Panc1 (cell line): ENCODE results near the gene ANXA6. TPM values are rescaled to one million over a fixed set of nuclear protein-coding genes. Genes with fewer than 3 reads are reported as not detected.

Experiments used
- ATAC-seq: fragments of 200-7000 bp; cut with Tn5 transposase; 2 replicates; pipeline ENCODE4 v1.9.1; 2020; ENCODE audit warnings: mild to moderate bottlenecking, moderate library complexity
- BruUV-seq: library from RNA; stranded (reverse); fragments of 400-500 nt; replicated peaks from 2 replicates; lab custom pipeline; 2021; lab: Mats Ljungman, UMichigan
- CTCF ChIA-PET: fragments of 300-600 bp; sonication (Branson Sonifier 250); formaldehyde crosslinking; loops from one replicate; lab custom pipeline; 2022; ENCODE audit warnings: antibody characterized with exemption; lab: Charles Lee
- POLR2A ChIA-PET: fragments of 300-600 bp; sonication (Branson Sonifier 250); formaldehyde crosslinking; loops from one replicate; lab custom pipeline; 2022; ENCODE audit warnings: antibody characterized with exemption; lab: Charles Lee
- DNase-seq: peaks from one replicate; pipeline ENCODE4 v3.0.0-alpha.2; 2010; ENCODE audit warnings: low read depth, low spot score
- H3K27ac ChIP-seq: 2 replicates; pipeline ENCODE4 v1.5.1; 2011; ENCODE audit warnings: mild to moderate bottlenecking, low read length, inconsistent platforms
- H3K27me3 ChIP-seq: fragments of 200-500 bp; sonication (Bioruptor generic); 2 replicates; pipeline ENCODE4 v1.6.0; 2014; ENCODE audit warnings: low read length, inconsistent platforms; ENCODE audit not compliant: control insufficient read depth, insufficient read depth
- H3K36me3 ChIP-seq: fragments of 200-500 bp; sonication (Bioruptor generic); 2 replicates; pipeline ENCODE4 v1.5.1; 2014; ENCODE audit warnings: inconsistent platforms, mild to moderate bottlenecking, low read length, moderate library complexity; ENCODE audit not compliant: control insufficient read depth, insufficient read depth
- H3K4me1 ChIP-seq: 2 replicates; pipeline ENCODE4 v1.5.1; 2011; ENCODE audit warnings: inconsistent platforms, mild to moderate bottlenecking, low read length, moderate library complexity; ENCODE audit not compliant: control insufficient read depth, insufficient read depth
- H3K4me3 ChIP-seq, 2 experiments: 2 replicates each; pipeline ENCODE4 v1.5.1; 2011 to 2012; ENCODE audit warnings: low read depth in 2 of 2, low read length in 2 of 2, mild to moderate bottlenecking in 2 of 2, inconsistent platforms in 1 of 2, moderate library complexity in 1 of 2
- H3K9me3 ChIP-seq: fragments of 200-500 bp; sonication (Bioruptor generic); 2 replicates; pipeline ENCODE4 v1.5.1; 2014; ENCODE audit warnings: low read depth, mild to moderate bottlenecking, inconsistent platforms, low read length, moderate library complexity; ENCODE audit not compliant: control insufficient read depth, insufficient read depth
- POLR2AphosphoS5 ChIP-seq: IDR thresholded peaks from 2 replicates; pipeline ENCODE4 v1.6.1; 2012; ENCODE audit warnings: mild to moderate bottlenecking, low read depth, low read length, moderate library complexity
- SIN3A ChIP-seq: IDR thresholded peaks from 2 replicates; pipeline ENCODE4 v1.6.1; 2012; ENCODE audit warnings: low read depth, mild to moderate bottlenecking, low read length, moderate library complexity, borderline replicate concordance; ENCODE audit not compliant: insufficient read depth
- TCF7L2 ChIP-seq: IDR thresholded peaks from 2 replicates; pipeline ENCODE4 v1.6.1; 2011; ENCODE audit warnings: mild to moderate bottlenecking, low read depth, low read length, inconsistent platforms
- in situ Hi-C: cut with HindIII; loops from 2 replicates; pipeline ENCODE4 v1.10.0; 2016; ENCODE audit warnings: low sequenced_read_pairs, low pct_unique_long_range_greater_than_20kb
- intact Hi-C: fragments of 100-400 bp; cut with micrococcal nuclease; formaldehyde crosslinking; loops from one replicate; pipeline ENCODE4 v1.10.0; 2022; ENCODE audit not compliant: unreplicated experiment
- total RNA-seq: library from RNA; stranded (reverse); gene quantifications from one replicate; pipeline ENCODE4 v1.2.1, GENCODE V29; 2021; ENCODE audit not compliant: unreplicated experiment
- TF ChIP-seq, protein P1 (sequence below), 2 experiments: IDR thresholded peaks; 2 replicates each; pipeline ENCODE4 v1.6.1; 2011 to 2012; ENCODE audit warnings: low read depth in 2 of 2, control low read depth in 1 of 2, low read length in 1 of 2, mild to moderate bottlenecking in 1 of 2, moderate library complexity in 1 of 2; ENCODE audit not compliant: insufficient read depth in 1 of 2
- TF ChIP-seq, protein P2 (sequence below): fragments of 450-650 bp; IDR thresholded peaks from 2 replicates; pipeline ENCODE4 v1.5.1; 2017; ENCODE audit warnings: mild to moderate bottlenecking

Gene ANXA6
- total RNA-seq, 1 experiment from 2014 or later, result 60.0 TPM

DNA sequence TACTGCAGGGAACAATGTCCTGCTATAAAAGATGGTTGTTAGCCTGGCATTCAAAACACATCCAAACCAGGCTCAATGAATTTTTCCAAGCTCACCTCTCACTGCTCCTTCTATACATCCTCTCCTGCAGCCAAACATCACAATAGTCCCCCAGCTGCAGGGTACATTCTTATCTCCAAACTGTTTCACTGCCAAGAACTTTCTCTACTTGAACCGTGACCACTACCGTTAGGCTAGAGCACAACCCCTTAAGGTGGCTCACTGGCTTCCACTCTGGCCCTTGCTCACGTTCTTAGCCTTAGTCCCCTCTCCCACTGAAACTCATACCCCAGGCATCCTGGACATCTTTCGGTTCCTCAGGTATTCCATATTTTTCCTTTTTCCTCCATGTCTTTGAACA is 29.0 kb upstream of the ANXA6 start:
- TF ChIP-seq POLR2AphosphoS5, result no peak
- TF ChIP-seq, protein P1, sequence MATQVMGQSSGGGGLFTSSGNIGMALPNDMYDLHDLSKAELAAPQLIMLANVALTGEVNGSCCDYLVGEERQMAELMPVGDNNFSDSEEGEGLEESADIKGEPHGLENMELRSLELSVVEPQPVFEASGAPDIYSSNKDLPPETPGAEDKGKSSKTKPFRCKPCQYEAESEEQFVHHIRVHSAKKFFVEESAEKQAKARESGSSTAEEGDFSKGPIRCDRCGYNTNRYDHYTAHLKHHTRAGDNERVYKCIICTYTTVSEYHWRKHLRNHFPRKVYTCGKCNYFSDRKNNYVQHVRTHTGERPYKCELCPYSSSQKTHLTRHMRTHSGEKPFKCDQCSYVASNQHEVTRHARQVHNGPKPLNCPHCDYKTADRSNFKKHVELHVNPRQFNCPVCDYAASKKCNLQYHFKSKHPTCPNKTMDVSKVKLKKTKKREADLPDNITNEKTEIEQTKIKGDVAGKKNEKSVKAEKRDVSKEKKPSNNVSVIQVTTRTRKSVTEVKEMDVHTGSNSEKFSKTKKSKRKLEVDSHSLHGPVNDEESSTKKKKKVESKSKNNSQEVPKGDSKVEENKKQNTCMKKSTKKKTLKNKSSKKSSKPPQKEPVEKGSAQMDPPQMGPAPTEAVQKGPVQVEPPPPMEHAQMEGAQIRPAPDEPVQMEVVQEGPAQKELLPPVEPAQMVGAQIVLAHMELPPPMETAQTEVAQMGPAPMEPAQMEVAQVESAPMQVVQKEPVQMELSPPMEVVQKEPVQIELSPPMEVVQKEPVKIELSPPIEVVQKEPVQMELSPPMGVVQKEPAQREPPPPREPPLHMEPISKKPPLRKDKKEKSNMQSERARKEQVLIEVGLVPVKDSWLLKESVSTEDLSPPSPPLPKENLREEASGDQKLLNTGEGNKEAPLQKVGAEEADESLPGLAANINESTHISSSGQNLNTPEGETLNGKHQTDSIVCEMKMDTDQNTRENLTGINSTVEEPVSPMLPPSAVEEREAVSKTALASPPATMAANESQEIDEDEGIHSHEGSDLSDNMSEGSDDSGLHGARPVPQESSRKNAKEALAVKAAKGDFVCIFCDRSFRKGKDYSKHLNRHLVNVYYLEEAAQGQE (IDR thresholded peaks at IDR 0.05; ENCODE audit: insufficient read depth in 1 of 2, low read depth in 2 of 2, low read length in 1 of 2), result no peak
- POLR2A ChIA-PET, result no interaction called here
- Histone ChIP-seq H3K27me3 (no peaks in the 10 kb centered on the region), H3K4me3 (no peak overlapping the region), H3K36me3 (no peaks in the 10 kb centered on the region; the same call in 1 of the 2 replicates), H3K4me1 (no peaks in the 10 kb centered on the region), H3K9me3 (peaks cover 10% of the 10 kb centered on the region), H3K27ac (no peak overlapping the region)
- CTCF ChIA-PET, result no interaction called here
- in situ Hi-C loops (no loop called here), intact Hi-C loops (no loop called here)
- ATAC-seq, result no peak
- DNase-seq, result no peak
- no TSS peak for BruUV-seq

DNA sequence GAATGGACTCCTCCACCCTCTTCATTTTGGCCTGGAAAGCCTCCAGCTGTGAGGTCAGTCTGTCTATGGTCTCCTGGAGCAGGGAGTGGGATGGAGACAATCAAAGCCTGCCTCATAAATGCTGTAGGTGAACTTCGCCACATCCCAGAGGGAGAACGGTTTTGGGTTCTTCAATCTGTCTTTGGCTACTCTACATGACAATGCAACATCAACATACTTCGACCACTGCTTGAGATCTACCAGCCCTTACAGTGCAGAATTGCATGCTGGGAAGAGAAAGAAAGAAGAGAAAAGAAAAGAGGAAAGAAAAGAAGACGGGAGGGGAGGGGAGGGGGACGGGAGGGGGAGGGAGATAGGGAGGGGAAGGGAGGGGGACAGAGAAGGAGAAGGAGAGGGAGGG is 28.5 kb upstream of the ANXA6 start:
- H3K36me3 ChIP-seq, result no peaks in the 10 kb centered on the region; the same call in 1 of the 2 replicates
- peaks cover 10% of the 10 kb centered on the region for H3K9me3 ChIP-seq
- ChIA-PET CTCF (no interaction called here), POLR2A (no interaction called here)
- ATAC-seq (no peak), DNase-seq (no peak)
- no peak overlapping the region for H3K4me3 ChIP-seq
- TF ChIP-seq, protein P2, sequence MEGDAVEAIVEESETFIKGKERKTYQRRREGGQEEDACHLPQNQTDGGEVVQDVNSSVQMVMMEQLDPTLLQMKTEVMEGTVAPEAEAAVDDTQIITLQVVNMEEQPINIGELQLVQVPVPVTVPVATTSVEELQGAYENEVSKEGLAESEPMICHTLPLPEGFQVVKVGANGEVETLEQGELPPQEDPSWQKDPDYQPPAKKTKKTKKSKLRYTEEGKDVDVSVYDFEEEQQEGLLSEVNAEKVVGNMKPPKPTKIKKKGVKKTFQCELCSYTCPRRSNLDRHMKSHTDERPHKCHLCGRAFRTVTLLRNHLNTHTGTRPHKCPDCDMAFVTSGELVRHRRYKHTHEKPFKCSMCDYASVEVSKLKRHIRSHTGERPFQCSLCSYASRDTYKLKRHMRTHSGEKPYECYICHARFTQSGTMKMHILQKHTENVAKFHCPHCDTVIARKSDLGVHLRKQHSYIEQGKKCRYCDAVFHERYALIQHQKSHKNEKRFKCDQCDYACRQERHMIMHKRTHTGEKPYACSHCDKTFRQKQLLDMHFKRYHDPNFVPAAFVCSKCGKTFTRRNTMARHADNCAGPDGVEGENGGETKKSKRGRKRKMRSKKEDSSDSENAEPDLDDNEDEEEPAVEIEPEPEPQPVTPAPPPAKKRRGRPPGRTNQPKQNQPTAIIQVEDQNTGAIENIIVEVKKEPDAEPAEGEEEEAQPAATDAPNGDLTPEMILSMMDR, result no peak
- TF ChIP-seq POLR2AphosphoS5 (no peak), TCF7L2 (no peak), SIN3A (no peak)
- TF ChIP-seq, protein P1 (IDR thresholded peaks at IDR 0.05; ENCODE audit: insufficient read depth in 1 of 2, low read depth in 2 of 2, low read length in 1 of 2), result no peak
- no peak overlapping the region for H3K27ac ChIP-seq
- in situ Hi-C loops, result no loop called here
- no peaks in the 10 kb centered on the region for H3K4me1 ChIP-seq
- intact Hi-C loops, result no loop called here
- H3K27me3 ChIP-seq, result no peaks in the 10 kb centered on the region
- BruUV-seq, result no TSS peak
